SK-N-SH (cell line): Measurements from ENCODE around the gene PDCD6IP.

ENCODE experiments used
- CTCF ChIP-seq: fragments of 200-600 bp; sonication (generic); IDR thresholded peaks from 2 replicates; pipeline ENCODE4 v1.6.1; 2017; ENCODE audit warnings: antibody characterized with exemption, mild to moderate bottlenecking, moderate library complexity
- ELF1 ChIP-seq: IDR thresholded peaks from 2 replicates; pipeline ENCODE4 v1.4.0; 2012
- FOXJ3 ChIP-seq: sonication (generic); formaldehyde crosslinking; IDR thresholded peaks from 2 replicates; pipeline ENCODE4 v1.5.1; 2020; ENCODE audit warnings: mild to moderate bottlenecking, missing genetic modification reagents
- MXI1 ChIP-seq: IDR thresholded peaks from 2 replicates; pipeline ENCODE4 v1.6.1; 2012; ENCODE audit warnings: mild to moderate bottlenecking, low read depth, low read length, improper control_type of control experiment
- NFIC ChIP-seq: IDR thresholded peaks from 2 replicates; pipeline ENCODE4 v1.4.0; 2012; ENCODE audit warnings: borderline replicate concordance
- RFX5 ChIP-seq: IDR thresholded peaks from 2 replicates; pipeline ENCODE4 v1.6.1; 2012; ENCODE audit warnings: mild to moderate bottlenecking, improper control_type of control experiment, low read length

GRCh38 chr3:33898901-33899300 lies 100.5 kb downstream of the PDCD6IP start:
- no peak for TF ChIP-seq ELF1
- no peak for TF ChIP-seq MXI1
- TF ChIP-seq FOXJ3: no peak
- TF ChIP-seq RFX5: no peak
- TF ChIP-seq NFIC: no peak
- no peak for TF ChIP-seq CTCF
